ENCODE measurements around the gene CDK10. TPM values are rescaled to one million over a fixed set of nuclear protein-coding genes. Genes with fewer than 3 reads are reported as not detected.

The CDK10 gene
- polyA plus RNA-seq, 3 donors: 16.5 to 107 (median 18.3) TPM

GRCh38 chr16:89643769-89644300 is 42.7 kb upstream of the CDK10 start:
- Histone ChIP-seq H3K27ac (ENCODE audit: low read depth in 1 of 2, low read length in 2 of 2) (no peak overlapping the region), H3K4me2 (replicated peaks; ENCODE audit: extremely low read depth, low read length, poor library complexity, severe bottlenecking) (no peak overlapping the region), H2AFZ (ENCODE audit: insufficient read depth, low read depth, low read length, poor library complexity, severe bottlenecking) (no peak overlapping the region), H3K4me1 (ENCODE audit: control insufficient read depth in 1 of 2, insufficient read depth in 2 of 2, low read length in 2 of 2) (peaks cover 0 to 5% of the 10 kb centered on the region in 2 donors), H4K20me1 (ENCODE audit: insufficient read depth, low read length) (peaks cover 10% of the 10 kb centered on the region), H3K9me3 (replicated peaks in 1 of 2; ENCODE audit: control insufficient read depth in 1 of 2, insufficient read depth in 1 of 2, low read length in 2 of 2) (no peaks in the 10 kb centered on the region), H3K9ac (ENCODE audit: insufficient read depth, low read length, poor library complexity, severe bottlenecking) (no peak overlapping the region), H3K36me3 (replicated peaks in 1 of 2; ENCODE audit: control insufficient read depth in 1 of 2, insufficient read depth in 2 of 2, low read length in 2 of 2) (peaks cover 37 to 39% of the 10 kb centered on the region in 2 donors), H3K4me3 (replicated peaks in 1 of 3; ENCODE audit: low read depth in 2 of 3, low read length in 3 of 3) (no peak overlapping the region), H3K27me3 (ENCODE audit: control insufficient read depth in 2 of 2, insufficient read depth in 2 of 2, low read length in 2 of 2) (no peaks in the 10 kb centered on the region), H3K79me2 (ENCODE audit: insufficient read depth, low read length) (no peaks in the 10 kb centered on the region)
- Mint-ChIP-seq H3K27me3 (ENCODE audit: low read depth in 3 of 3) (peaks cover 0 to 7% (median 6%) of the 10 kb centered on the region in 3 donors), H3K4me1 (peaks cover 7% of the 10 kb centered on the region), H3K36me3 (peaks cover 28 to 41% of the 10 kb centered on the region in 2 donors), H3K4me3 (no peak overlapping the region), H3K27ac (peak overlapping the region in 1 of 7 donors; percentile 60), H3K9me3 (peaks cover 0 to 2% (median 0%) of the 10 kb centered on the region in 7 donors)
- TF ChIP-seq CTCF (IDR thresholded peaks at IDR 0.05): no peak
- WGBS (ENCODE audit: insufficient coverage): 91% methylated on average over 14 of the region's 14 CpGs
- intact Hi-C loops (cut with micrococcal nuclease): loop anchor here (5.0 to 10.0 kb wide), 2 partner anchors 67 to 69 kb away; partner anchors contain the start of gene CPNE7 (in 2 of the 2)
- no peak for DNase-seq

GRCh38 chr16:89645122-89645521 is 41.4 kb upstream of the CDK10 start:
- Histone ChIP-seq H3K27ac (ENCODE audit: low read depth in 1 of 2, low read length in 2 of 2) (no peak overlapping the region), H3K4me3 (replicated peaks in 1 of 3; ENCODE audit: low read depth in 2 of 3, low read length in 3 of 3) (no peak overlapping the region), H3K4me1 (ENCODE audit: control insufficient read depth in 1 of 2, insufficient read depth in 2 of 2, low read length in 2 of 2) (peaks cover 0 to 5% of the 10 kb centered on the region in 2 donors), H3K79me2 (ENCODE audit: insufficient read depth, low read length) (no peaks in the 10 kb centered on the region), H4K20me1 (ENCODE audit: insufficient read depth, low read length) (peaks cover 17% of the 10 kb centered on the region), H3K9me3 (replicated peaks in 1 of 2; ENCODE audit: control insufficient read depth in 1 of 2, insufficient read depth in 1 of 2, low read length in 2 of 2) (no peaks in the 10 kb centered on the region), H3K27me3 (ENCODE audit: control insufficient read depth in 2 of 2, insufficient read depth in 2 of 2, low read length in 2 of 2) (no peaks in the 10 kb centered on the region), H3K36me3 (replicated peaks in 1 of 2; ENCODE audit: control insufficient read depth in 1 of 2, insufficient read depth in 2 of 2, low read length in 2 of 2) (peaks cover 39 to 48% of the 10 kb centered on the region in 2 donors), H3K4me2 (replicated peaks; ENCODE audit: extremely low read depth, low read length, poor library complexity, severe bottlenecking) (no peak overlapping the region), H3K9ac (ENCODE audit: insufficient read depth, low read length, poor library complexity, severe bottlenecking) (no peak overlapping the region), H2AFZ (ENCODE audit: insufficient read depth, low read depth, low read length, poor library complexity, severe bottlenecking) (no peak overlapping the region)
- 97% methylated on average over 9 of the region's 11 CpGs for WGBS (ENCODE audit: insufficient coverage)
- Mint-ChIP-seq H3K4me1 (peaks cover 7% of the 10 kb centered on the region), H3K27ac (peak overlapping the region in 1 of 7 donors; percentile 54), H3K36me3 (peaks cover 36 to 54% of the 10 kb centered on the region in 2 donors), H3K4me3 (no peak overlapping the region), H3K27me3 (ENCODE audit: low read depth in 3 of 3) (peaks cover 0 to 6% (median 6%) of the 10 kb centered on the region in 3 donors), H3K9me3 (peaks cover 0 to 2% (median 0%) of the 10 kb centered on the region in 7 donors)
- intact Hi-C loops (cut with micrococcal nuclease): loop anchor here in 1 of 2 donors (10.0 kb wide), 1 partner anchor 70 kb away; the partner anchor contains the start of gene CPNE7
- TF ChIP-seq CTCF (IDR thresholded peaks at IDR 0.05): no peak
- DNase-seq: no peak
